MV-4-11 (cell line): ENCODE data around the gene ZNF644.

Experiments
- DNase-seq: peaks from one replicate; lab custom pipeline; 2025; lab: John Stamatoyannopoulos, UW

ZNF644 gene

DNA sequence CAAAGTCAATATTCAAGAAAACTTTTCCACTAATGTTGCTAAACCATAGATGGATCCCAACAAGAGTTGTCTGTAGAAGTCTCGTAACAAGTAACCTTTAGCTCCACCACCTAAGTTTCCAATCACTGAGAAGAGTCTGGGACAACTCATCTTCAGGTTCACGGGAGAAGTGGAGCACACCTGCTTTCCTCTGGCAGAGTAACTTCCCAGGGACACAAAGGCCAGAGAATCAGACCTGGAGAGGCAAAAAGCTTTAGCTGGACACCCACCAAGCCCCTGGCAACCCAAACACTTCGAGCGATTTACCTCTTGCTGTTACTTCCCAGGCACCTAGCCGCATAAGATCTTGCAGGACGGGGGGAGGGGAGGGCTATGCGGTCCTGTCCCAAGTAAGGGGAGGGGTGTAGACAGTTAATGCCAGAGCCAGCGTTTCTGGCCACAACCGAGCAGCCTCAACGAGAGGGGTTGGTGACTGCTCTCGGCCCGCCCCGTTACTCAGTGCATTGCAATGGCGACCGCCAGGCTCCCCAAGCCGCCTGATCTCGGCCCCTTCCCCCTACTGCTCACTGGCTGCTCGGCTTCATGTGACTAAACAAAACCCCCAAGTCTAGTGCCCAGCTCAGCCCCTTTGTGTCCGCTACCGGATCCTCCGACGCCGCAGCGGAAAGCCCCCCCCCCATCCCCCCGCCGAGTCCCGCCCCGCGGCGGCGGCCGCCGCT lies 709 bp downstream of the ZNF644 start:
- DNase-seq, result peak; percentile 34

- no peak for DNase-seq
Observed at GRCh38 chr1:91020486-91020885, 1.3 kb downstream of the ZNF644 start.

DNA sequence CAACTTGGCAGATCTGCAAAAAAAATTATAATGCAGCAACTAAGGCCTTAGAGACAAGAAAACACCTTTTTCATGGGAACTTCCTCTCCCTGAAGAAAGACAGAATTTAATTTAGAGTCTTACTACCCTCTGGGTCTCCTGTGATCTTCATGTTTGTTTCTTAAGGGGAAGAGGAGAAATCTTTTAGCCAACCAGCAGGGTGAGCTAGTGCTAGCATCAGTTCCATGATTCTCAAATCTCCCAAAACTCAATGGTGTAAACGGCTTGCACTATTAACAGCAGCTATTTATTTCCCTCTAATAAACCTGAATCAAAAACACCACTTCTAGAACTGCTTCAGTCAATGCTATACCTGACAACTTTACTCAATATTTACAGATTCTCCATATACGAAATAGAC lies 3.8 kb downstream of the ZNF644 start:
- peak; percentile 38 for DNase-seq

GRCh38 chr1:91015794-91016550 lies 5.9 kb downstream of the ZNF644 start:
- no peak for DNase-seq

GRCh38 chr1:91015358-91015780 lies 6.5 kb downstream of the ZNF644 start:
- DNase-seq, result no peak

GRCh38 chr1:91014475-91014874 lies 7.4 kb downstream of the ZNF644 start:
- no peak for DNase-seq

DNA sequence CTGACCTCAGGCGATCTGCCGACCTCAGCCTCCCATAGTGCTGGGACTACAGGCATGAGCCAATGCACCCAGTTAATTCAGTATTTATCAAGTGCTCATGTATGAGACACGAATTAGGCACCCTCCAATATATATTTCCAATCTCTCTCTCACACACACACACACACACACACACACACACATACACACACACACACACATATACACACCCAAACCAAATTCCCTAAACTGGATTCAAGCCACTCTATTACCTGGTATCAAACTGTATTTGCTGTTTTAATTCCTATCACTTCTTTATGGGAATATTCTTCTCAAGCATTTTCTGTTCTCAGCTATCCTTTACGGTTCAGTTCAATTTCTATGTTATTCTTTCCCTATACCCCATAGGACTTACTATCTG lies 8.5 kb downstream of the ZNF644 start:
- no peak for DNase-seq

- no peak for DNase-seq
Observed at GRCh38 chr1:91012196-91012595, 9.6 kb downstream of the ZNF644 start.

GRCh38 chr1:91011726-91012125 lies 10.1 kb downstream of the ZNF644 start:
- DNase-seq, result no peak

DNA sequence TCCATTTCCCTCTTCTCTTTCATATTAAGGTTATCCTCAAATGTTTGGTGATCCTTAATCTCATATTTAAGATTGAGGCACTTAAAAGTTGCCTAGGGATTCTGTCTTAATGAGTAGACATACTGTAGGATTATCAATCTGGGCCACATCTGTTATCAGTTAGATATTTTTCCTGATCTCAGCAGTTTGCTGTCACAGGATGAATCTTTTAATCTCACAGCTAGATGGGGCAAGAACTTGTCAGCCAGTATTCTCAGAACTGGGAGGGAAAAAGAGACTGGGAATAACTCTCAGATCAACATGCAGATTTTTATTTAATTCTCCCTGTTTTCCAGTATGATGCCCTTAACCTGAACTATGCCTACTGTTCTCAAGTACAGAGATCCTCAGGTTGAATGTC lies 14.0 kb downstream of the ZNF644 start:
- no peak for DNase-seq

- no peak for DNase-seq
Observed at GRCh38 chr1:91007092-91007491, 14.7 kb downstream of the ZNF644 start.

DNA sequence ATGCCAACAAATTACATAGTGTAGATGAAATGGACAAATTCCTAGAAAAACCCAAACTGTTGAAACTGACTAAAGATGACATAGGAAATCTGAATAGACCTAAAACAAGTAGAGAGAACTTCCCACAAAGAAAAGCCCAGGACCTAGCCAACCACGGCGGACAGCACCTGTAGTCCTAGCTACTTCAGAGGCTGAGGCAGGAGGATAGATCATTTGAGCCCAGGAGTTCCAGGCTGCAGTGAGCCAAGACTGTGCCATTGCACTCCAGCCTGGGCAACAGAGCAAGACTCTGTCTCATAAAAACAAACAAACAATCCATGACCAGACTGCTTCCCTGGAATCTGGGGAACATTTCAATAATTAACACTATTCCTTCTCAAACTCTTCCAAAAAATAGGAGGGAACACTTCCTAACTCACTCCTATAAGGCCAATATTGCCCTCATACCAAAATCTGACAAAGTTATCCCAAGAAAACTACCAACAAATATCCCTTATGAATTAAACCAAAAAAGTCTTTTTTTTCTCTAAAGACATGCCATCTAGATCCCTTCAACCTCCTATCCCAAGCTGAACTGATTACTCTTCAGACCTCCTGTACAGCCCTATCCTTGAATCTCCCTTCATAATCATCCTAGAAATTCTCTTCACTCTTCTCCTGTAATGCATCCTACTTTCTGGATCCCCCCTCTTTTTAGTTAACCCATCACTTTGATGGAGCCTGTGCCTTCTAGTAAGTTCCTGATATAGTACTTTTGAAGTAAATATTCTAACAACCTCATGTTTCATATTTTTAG lies 15.5 kb downstream of the ZNF644 start:
- no peak for DNase-seq

DNA sequence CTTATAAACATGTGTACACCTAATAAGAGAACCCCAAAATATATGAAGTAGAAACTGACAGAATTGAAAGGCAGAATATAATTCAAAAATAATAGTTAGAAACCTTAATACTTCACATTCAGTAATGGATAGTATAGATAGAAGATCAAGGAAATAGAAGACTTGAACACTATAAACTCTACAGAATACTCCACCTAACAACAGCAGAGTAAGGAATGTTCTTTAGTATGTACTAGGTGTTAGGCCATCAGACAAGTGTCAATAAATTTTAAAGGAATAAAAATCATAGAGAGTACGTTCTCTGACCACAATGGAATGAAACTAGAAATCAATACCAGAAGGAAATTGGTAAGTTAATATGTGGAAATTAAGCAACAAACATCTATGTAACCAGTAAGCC lies 16.6 kb downstream of the ZNF644 start:
- DNase-seq, result no peak

- DNase-seq, result no peak
Observed at GRCh38 chr1:91004145-91004544, 17.7 kb downstream of the ZNF644 start.

GRCh38 chr1:90996742-90997413 lies 25.0 kb downstream of the ZNF644 start:
- DNase-seq, result no peak

DNA sequence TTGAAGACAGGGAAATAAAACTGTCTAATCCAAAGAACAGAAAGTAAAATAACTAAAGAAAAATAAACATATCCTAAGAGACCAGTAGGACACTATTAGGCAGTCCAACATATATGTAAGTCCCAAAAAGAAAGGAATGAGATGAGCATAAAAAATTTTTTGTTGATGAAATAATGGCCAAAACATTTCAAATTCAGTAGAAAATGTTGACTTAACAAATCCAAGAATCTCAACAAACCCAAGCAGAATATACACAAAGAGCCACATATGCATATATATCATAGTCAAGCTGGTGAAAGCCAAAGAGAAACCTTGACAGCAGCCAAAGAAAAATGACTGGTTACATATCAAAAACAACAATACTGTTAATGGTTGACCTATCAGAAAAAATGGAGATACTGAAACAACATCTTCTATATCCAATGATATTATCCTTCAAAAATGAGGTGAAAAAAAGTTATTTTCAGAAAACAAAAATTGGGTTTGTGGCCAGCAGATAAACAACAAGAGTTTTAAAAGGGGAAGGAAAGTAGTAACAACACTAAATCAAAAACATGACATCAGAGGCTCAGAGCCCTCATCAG lies 26.4 kb downstream of the ZNF644 start:
- no peak for DNase-seq

GRCh38 chr1:90994461-90994860 lies 27.4 kb downstream of the ZNF644 start:
- DNase-seq, result no peak

DNA sequence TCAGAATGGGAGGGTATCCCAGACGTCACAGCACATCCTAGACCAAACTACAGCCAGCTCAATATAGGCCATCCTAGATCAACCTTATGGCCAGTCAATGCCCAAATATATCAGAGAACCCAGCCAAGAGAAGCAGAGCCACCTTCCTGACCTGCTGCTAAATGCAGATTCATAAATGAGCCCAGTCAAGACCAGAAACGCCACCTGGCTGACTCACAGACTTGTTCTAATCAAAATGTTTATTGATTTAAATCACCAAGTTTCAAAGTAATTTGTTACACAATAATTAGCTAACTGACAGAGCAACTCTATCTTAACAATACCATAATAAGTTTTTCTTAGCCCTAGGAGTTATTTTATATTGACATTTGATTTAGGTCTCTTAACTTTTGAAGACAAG lies 28.6 kb downstream of the ZNF644 start:
- no peak for DNase-seq

- DNase-seq, result no peak
Observed at GRCh38 chr1:90990779-90991178, 31.1 kb downstream of the ZNF644 start.

DNA sequence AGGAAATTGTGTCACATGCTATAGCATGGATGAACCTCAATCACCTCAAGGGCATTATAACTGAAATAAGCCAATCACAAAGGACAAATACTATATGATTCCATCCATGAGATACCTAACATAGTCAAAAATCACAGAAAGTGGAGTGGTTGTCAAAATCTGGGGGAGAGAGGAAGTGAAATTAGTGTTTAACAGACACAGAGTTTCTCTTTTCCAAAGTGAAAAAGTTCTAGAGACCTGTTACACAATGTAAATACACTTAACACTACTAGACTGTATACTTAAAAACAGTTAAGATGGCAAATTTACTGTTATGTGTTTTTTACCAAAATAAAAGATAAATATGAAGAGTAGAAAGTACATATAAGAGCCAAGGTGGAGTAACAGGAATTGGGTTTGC lies 31.8 kb downstream of the ZNF644 start:
- DNase-seq, result peak; percentile 68

GRCh38 chr1:90989302-90989701 lies 32.5 kb downstream of the ZNF644 start:
- no peak for DNase-seq

- DNase-seq, result no peak
Observed at GRCh38 chr1:90987841-90988240, 34.0 kb downstream of the ZNF644 start.
